ENCODE data around the gene XPNPEP1. TPM values are rescaled to one million over a fixed set of nuclear protein-coding genes. Genes with fewer than 3 reads are reported as not detected.

The XPNPEP1 gene
- polyA plus RNA-seq, 3 donors = 32.1 to 62.1 (median 38.4) TPM

DNA sequence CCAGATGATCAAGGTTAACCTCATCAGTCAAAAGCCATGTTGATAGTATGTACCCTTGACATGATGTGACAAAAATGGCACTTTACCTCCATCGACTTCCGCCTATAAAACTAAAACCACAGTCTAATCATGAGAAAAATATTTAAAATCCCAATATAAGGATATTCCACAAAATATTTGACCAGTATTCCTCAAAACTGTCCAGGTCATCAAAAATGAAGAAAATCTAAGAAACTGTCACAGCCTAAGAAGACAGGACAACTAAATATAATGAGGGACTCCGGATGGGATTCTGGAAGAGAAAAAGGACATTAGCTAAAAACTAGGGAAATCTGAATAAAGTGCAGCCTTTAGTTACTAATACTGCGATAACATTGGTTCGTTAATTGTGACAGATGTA lies 67.6 kb downstream of the XPNPEP1 start:
- Histone ChIP-seq H4K20me1 (ENCODE audit: insufficient read depth, low read length) (no peaks in the 10 kb centered on the region), H3K4me3 (replicated peaks in 1 of 3; ENCODE audit: low read depth in 2 of 3, low read length in 3 of 3) (no peak overlapping the region), H3K9me3 (replicated peaks in 1 of 2; ENCODE audit: control insufficient read depth in 1 of 2, insufficient read depth in 1 of 2, low read length in 2 of 2) (no peaks in the 10 kb centered on the region), H3K4me1 (ENCODE audit: control insufficient read depth in 1 of 2, insufficient read depth in 2 of 2, low read length in 2 of 2) (no peaks in the 10 kb centered on the region), H3K9ac (ENCODE audit: insufficient read depth, low read length, poor library complexity, severe bottlenecking) (no peak overlapping the region), H3K79me2 (ENCODE audit: insufficient read depth, low read length) (no peaks in the 10 kb centered on the region), H3K4me2 (replicated peaks; ENCODE audit: extremely low read depth, low read length, poor library complexity, severe bottlenecking) (no peak overlapping the region), H3K36me3 (replicated peaks in 1 of 2; ENCODE audit: control insufficient read depth in 1 of 2, insufficient read depth in 2 of 2, low read length in 2 of 2) (no peaks in the 10 kb centered on the region), H3K27me3 (ENCODE audit: control insufficient read depth in 2 of 2, insufficient read depth in 2 of 2, low read length in 2 of 2) (no peaks in the 10 kb centered on the region), H3K27ac (ENCODE audit: low read depth in 1 of 2, low read length in 2 of 2) (no peak overlapping the region), H2AFZ (ENCODE audit: insufficient read depth, low read depth, low read length, poor library complexity, severe bottlenecking) (no peak overlapping the region)
- H3K27ac Mint-ChIP-seq = no peak overlapping the region
- peaks cover 6 to 12% of the 10 kb centered on the region in 2 donors for H3K36me3 Mint-ChIP-seq
- peaks cover 0 to 10% (median 5%) of the 10 kb centered on the region in 3 donors for H3K27me3 Mint-ChIP-seq (ENCODE audit: low read depth in 3 of 3)
- TF ChIP-seq, protein P1, sequence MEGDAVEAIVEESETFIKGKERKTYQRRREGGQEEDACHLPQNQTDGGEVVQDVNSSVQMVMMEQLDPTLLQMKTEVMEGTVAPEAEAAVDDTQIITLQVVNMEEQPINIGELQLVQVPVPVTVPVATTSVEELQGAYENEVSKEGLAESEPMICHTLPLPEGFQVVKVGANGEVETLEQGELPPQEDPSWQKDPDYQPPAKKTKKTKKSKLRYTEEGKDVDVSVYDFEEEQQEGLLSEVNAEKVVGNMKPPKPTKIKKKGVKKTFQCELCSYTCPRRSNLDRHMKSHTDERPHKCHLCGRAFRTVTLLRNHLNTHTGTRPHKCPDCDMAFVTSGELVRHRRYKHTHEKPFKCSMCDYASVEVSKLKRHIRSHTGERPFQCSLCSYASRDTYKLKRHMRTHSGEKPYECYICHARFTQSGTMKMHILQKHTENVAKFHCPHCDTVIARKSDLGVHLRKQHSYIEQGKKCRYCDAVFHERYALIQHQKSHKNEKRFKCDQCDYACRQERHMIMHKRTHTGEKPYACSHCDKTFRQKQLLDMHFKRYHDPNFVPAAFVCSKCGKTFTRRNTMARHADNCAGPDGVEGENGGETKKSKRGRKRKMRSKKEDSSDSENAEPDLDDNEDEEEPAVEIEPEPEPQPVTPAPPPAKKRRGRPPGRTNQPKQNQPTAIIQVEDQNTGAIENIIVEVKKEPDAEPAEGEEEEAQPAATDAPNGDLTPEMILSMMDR (IDR thresholded peaks at IDR 0.05) = no peak
- WGBS (ENCODE audit: insufficient coverage) = 100% methylated on average over 2 of the region's 5 CpGs
- DNase-seq = no peak
- no peaks in the 10 kb centered on the region for H3K9me3 Mint-ChIP-seq
- no peak overlapping the region for H3K4me3 Mint-ChIP-seq
- H3K4me1 Mint-ChIP-seq = peaks cover 14% of the 10 kb centered on the region
- intact Hi-C loops (cut with micrococcal nuclease) = no loop called here

DNA sequence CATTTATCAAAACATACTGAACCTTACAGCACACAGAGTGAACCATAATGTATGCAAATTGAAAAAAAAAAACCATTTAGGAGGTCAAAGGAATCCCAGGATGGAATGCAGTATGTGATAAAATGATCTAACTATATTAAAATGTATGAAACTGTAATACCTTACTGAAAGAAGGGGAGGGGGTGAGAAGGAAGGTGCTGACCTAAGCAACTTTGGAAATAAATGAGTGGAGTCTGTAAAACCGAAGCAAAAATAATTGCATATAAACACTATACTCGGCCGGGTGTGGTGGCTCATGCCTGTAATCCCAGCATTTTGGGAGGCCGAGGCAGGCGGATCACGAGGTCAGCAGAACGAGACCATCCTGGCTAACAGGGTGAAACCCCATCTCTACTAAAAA lies 69.4 kb downstream of the XPNPEP1 start:
- 94% methylated on average over 3 of the region's 7 CpGs for WGBS (ENCODE audit: insufficient coverage)
- no peaks in the 10 kb centered on the region for H3K9me3 ChIP-seq (replicated peaks in 1 of 2; ENCODE audit: control insufficient read depth in 1 of 2, insufficient read depth in 1 of 2, low read length in 2 of 2)
- H3K79me2 ChIP-seq (ENCODE audit: insufficient read depth, low read length) = no peaks in the 10 kb centered on the region
- TF ChIP-seq, protein P1 (IDR thresholded peaks at IDR 0.05) = no peak
- no peak overlapping the region for H3K27ac ChIP-seq (ENCODE audit: low read depth in 1 of 2, low read length in 2 of 2)
- peaks cover 4 to 10% (median 8%) of the 10 kb centered on the region in 3 donors for H3K27me3 Mint-ChIP-seq (ENCODE audit: low read depth in 3 of 3)
- intact Hi-C loops (cut with micrococcal nuclease) = no loop called here
- no peaks in the 10 kb centered on the region for H3K4me1 ChIP-seq (ENCODE audit: control insufficient read depth in 1 of 2, insufficient read depth in 2 of 2, low read length in 2 of 2)
- no peak overlapping the region for H3K27ac Mint-ChIP-seq
- no peaks in the 10 kb centered on the region for H3K36me3 ChIP-seq (replicated peaks in 1 of 2; ENCODE audit: control insufficient read depth in 1 of 2, insufficient read depth in 2 of 2, low read length in 2 of 2)
- H3K36me3 Mint-ChIP-seq = peaks cover 0 to 2% of the 10 kb centered on the region in 2 donors
- H3K4me1 Mint-ChIP-seq = peaks cover 6% of the 10 kb centered on the region
- no peak for DNase-seq
- H4K20me1 ChIP-seq (ENCODE audit: insufficient read depth, low read length) = no peaks in the 10 kb centered on the region
- no peak overlapping the region for H3K4me2 ChIP-seq (replicated peaks; ENCODE audit: extremely low read depth, low read length, poor library complexity, severe bottlenecking)
- no peak overlapping the region for H3K4me3 ChIP-seq (replicated peaks in 1 of 3; ENCODE audit: low read depth in 2 of 3, low read length in 3 of 3)
- no peaks in the 10 kb centered on the region for H3K27me3 ChIP-seq (ENCODE audit: control insufficient read depth in 2 of 2, insufficient read depth in 2 of 2, low read length in 2 of 2)
- no peak overlapping the region for H3K9ac ChIP-seq (ENCODE audit: insufficient read depth, low read length, poor library complexity, severe bottlenecking)
- no peak overlapping the region for H3K4me3 Mint-ChIP-seq
- H3K9me3 Mint-ChIP-seq = no peaks in the 10 kb centered on the region
- no peak overlapping the region for H2AFZ ChIP-seq (ENCODE audit: insufficient read depth, low read depth, low read length, poor library complexity, severe bottlenecking)
